HL-60 (cell line): Measurements from ENCODE around the gene SPATA2.

Experiments used
- GABPA ChIP-seq: IDR thresholded peaks from 2 replicates; pipeline ENCODE4 v1.6.1; 2012; ENCODE audit warnings: low read depth
- POLR2AphosphoS5 ChIP-seq: IDR thresholded peaks from 2 replicates; pipeline ENCODE4 v1.6.1; 2012; ENCODE audit warnings: low read depth
- SPI1 ChIP-seq: IDR thresholded peaks from 2 replicates; pipeline ENCODE4 v1.6.1; 2012; ENCODE audit warnings: low read depth, mild to moderate bottlenecking, borderline replicate concordance
- TF ChIP-seq, protein P1 (sequence below): IDR thresholded peaks from one replicate; pipeline ENCODE4 v1.5.1; 2011; ENCODE audit warnings: low read length, control low read depth, inconsistent platforms; ENCODE audit not compliant: insufficient read depth
- TF ChIP-seq, protein P2 (sequence below): IDR thresholded peaks from 2 replicates; pipeline ENCODE4 v1.6.1; 2012; ENCODE audit warnings: low read depth; ENCODE audit not compliant: insufficient replicate concordance

- TF ChIP-seq, protein P1, sequence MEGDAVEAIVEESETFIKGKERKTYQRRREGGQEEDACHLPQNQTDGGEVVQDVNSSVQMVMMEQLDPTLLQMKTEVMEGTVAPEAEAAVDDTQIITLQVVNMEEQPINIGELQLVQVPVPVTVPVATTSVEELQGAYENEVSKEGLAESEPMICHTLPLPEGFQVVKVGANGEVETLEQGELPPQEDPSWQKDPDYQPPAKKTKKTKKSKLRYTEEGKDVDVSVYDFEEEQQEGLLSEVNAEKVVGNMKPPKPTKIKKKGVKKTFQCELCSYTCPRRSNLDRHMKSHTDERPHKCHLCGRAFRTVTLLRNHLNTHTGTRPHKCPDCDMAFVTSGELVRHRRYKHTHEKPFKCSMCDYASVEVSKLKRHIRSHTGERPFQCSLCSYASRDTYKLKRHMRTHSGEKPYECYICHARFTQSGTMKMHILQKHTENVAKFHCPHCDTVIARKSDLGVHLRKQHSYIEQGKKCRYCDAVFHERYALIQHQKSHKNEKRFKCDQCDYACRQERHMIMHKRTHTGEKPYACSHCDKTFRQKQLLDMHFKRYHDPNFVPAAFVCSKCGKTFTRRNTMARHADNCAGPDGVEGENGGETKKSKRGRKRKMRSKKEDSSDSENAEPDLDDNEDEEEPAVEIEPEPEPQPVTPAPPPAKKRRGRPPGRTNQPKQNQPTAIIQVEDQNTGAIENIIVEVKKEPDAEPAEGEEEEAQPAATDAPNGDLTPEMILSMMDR: no peak
- no peak for TF ChIP-seq POLR2AphosphoS5
- TF ChIP-seq, protein P2, sequence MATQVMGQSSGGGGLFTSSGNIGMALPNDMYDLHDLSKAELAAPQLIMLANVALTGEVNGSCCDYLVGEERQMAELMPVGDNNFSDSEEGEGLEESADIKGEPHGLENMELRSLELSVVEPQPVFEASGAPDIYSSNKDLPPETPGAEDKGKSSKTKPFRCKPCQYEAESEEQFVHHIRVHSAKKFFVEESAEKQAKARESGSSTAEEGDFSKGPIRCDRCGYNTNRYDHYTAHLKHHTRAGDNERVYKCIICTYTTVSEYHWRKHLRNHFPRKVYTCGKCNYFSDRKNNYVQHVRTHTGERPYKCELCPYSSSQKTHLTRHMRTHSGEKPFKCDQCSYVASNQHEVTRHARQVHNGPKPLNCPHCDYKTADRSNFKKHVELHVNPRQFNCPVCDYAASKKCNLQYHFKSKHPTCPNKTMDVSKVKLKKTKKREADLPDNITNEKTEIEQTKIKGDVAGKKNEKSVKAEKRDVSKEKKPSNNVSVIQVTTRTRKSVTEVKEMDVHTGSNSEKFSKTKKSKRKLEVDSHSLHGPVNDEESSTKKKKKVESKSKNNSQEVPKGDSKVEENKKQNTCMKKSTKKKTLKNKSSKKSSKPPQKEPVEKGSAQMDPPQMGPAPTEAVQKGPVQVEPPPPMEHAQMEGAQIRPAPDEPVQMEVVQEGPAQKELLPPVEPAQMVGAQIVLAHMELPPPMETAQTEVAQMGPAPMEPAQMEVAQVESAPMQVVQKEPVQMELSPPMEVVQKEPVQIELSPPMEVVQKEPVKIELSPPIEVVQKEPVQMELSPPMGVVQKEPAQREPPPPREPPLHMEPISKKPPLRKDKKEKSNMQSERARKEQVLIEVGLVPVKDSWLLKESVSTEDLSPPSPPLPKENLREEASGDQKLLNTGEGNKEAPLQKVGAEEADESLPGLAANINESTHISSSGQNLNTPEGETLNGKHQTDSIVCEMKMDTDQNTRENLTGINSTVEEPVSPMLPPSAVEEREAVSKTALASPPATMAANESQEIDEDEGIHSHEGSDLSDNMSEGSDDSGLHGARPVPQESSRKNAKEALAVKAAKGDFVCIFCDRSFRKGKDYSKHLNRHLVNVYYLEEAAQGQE: no peak
- no peak for TF ChIP-seq GABPA
- no peak for TF ChIP-seq SPI1
These were observed 5.0 kb downstream of the SPATA2 start for GRCh38 chr20:49910340-49910706.
